GM19372 (cell line): ENCODE measurements around the gene TMPRSS15.
"Not testable (repeated sequence)": the region's sequence is repeated elsewhere in the genome, so short reads cannot be mapped to it uniquely, and the experiment has no call there.

Source experiments
- ATAC-seq: cut with Tn5 transposase; IDR thresholded peaks from one replicate; pipeline ENCODE4 v1.9.1; 2021; ENCODE audit warnings: mild to moderate bottlenecking, low read depth, moderate library complexity; ENCODE audit not compliant: unreplicated experiment

Gene TMPRSS15

GRCh38 chr21:18403735-18404450 lies at the start of gene TMPRSS15:
Gene TMPRSS15, minus strand, starts transcription at chr21:18403785. Its CDS starts 163 bp downstream, at chr21:18403622.
- ATAC-seq: no peak

DNA sequence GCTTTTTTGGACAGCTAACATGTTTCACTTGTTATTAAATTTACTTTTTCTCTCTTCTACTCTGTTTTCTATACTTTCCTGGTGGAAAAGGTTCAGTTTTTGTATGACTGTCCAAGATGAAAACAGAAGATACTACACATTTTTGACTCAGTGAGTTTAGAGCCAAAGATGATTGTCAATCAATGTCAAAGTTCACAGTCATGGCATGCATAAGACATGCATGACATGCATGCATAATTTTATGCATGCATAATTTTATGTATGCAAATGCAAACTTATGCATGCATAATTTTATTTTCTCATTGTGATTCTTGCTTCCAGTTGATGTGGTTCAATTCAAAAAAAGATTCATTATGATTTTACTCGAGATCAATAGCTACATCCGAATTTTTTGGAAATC lies 48.1 kb upstream of the TMPRSS15 start:
- ATAC-seq: no peak

GRCh38 chr21:18449605-18450550 lies 46.3 kb upstream of the TMPRSS15 start:
- ATAC-seq: no peak

DNA sequence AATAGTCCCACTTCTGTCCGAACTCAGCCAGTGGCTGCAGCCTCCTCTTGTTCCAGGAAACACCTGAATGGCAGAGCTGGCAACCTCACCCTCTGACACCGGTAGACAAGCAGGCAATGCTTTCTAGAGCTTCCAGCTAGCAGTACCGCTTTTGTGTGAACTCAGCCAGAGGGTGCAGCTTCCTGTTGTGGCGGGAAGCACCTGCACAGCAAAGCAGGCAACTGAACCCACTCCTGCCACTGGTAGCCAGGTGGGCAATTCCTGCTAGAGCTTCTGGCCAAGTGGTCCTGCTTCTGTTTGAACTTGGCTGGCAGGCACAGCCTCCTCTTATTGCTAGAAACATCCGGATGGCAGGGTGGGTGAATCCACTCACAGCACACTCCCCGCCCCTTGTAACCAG lies 40.1 kb upstream of the TMPRSS15 start:
- ATAC-seq: no peak

DNA sequence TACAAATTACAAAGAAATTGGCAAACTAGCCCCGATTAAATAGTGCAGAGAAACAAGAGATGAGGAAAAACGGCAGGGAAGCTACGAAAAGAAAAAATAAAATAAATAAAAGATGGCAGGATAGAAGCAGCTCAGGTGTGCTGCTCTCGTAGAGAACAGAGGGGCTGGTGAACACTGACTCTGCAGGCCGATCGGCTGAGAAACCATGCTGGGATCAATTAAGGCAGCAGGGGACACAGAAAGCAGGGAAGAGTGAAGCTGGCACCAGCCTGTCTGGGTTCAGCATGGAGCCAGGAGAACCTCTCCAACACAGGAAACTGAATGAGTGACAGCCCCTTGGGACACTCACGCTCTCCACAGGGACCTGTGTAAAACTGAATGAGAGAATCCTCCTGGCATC lies 39.5 kb upstream of the TMPRSS15 start:
- ATAC-seq: no peak

- ATAC-seq: no peak
Observed at GRCh38 chr21:18430341-18430740, 26.8 kb upstream of the TMPRSS15 start.

DNA sequence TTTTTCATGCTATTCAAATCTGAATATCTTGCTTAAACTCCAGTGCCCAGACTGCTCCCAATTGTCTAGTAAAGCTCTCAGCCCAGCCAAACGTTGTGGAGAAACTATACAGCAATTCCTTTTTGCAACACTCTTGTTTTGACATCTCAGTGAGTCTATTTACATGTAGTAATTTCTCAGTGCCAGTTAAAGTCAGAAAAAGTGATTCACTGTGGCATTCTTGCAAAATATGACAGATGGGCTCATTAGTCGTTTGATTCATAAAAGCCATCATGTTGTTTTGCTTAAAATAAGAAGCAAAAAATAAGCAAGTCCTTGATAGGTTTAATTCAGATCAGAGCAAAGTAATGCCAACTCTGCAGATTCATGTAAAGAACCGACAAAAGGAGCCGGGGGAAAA lies 20.7 kb upstream of the TMPRSS15 start:
- ATAC-seq: no peak

GRCh38 chr21:18417141-18417790 lies 13.7 kb upstream of the TMPRSS15 start:
- ATAC-seq: no peak

DNA sequence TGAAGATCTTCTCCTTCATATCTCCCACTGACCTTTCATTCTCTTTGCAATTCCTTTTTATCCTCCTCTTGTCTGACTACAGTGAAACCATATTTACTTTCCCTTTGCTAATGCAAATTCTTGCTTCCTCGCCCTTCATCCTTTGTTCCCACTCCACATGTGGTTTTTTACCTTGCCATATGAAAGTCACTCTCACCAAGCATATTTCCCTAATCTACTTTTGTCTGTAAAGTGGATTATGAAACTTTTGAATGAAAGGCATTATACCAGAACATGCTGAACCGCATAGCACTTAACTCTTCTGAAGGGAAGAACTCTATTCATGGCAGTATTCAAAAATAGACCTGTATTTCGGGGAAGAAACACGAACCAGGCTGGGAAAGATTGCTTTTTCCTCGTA lies 8.0 kb upstream of the TMPRSS15 start:
- no peak for ATAC-seq

- no peak for ATAC-seq
Observed at GRCh38 chr21:18409579-18409978, 6.0 kb upstream of the TMPRSS15 start.

- ATAC-seq: no peak
Observed at GRCh38 chr21:18398843-18399242, 4.7 kb downstream of the TMPRSS15 start.

- no peak for ATAC-seq
Observed at GRCh38 chr21:18387994-18388393, 15.6 kb downstream of the TMPRSS15 start.

GRCh38 chr21:18384771-18385170 lies 18.8 kb downstream of the TMPRSS15 start:
- no peak for ATAC-seq

- ATAC-seq: not testable (repeated sequence)
Observed at GRCh38 chr21:18382934-18383619, 20.5 kb downstream of the TMPRSS15 start.

GRCh38 chr21:18382141-18382540 lies 21.4 kb downstream of the TMPRSS15 start:
- no peak for ATAC-seq

DNA sequence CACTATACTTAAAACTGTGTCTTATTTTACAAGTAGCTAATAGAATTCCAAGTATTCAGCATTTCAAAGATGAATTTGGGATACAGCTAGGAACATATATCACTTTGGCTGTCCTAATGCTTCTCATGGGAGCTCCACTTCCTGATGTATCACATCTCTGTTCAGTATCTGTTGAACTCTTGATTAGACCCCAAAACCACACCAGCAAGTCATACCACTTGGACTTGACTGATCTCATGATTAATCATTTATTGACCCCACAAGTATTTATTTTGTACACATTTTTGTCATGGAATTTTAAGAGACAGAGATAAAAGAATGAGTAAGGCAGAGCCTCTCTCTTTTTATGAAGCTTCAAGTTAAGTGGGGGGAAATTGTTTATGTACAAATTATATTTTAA lies 30.0 kb downstream of the TMPRSS15 start:
- ATAC-seq: no peak

GRCh38 chr21:18370301-18370700 lies 33.3 kb downstream of the TMPRSS15 start:
- ATAC-seq: no peak

DNA sequence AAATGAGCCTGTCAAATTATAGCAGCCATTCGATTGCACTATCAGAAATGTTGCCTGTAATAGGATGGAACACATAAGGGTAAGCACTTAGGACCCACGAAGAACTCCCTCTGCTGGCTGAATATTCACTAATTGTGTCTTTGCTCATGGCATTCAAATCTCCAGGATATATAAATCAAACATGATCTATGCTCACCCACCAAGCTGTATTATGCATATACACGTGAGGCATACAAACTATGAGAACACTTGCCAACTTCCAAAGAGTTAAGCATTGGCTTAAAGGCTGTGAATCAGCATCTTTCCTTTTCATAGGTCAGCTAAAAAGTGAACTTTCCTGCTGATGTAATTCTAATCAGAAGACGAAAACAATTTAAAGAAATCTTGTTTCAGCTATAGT lies 34.5 kb downstream of the TMPRSS15 start:
- ATAC-seq: no peak

DNA sequence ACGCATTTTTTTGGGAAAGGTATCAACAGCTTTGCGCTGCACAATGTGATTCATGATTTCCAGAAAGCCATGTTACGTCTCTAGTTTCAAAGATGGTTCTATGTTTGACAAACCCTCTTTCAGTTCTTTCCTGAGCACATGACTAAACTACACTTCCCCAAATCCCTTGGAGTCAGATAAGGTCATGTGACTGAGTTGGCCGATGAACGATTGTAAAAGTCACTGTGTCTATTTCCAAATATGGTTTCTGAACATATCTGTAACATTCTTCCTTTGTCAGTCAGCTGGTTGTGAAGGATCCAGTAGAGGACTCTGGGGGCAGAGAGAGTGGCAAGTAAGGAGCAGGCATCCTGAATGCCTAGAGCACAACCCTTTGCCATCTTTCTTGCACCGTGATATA lies 35.4 kb downstream of the TMPRSS15 start:
- no peak for ATAC-seq

GRCh38 chr21:18356801-18357200 lies 46.8 kb downstream of the TMPRSS15 start:
- no peak for ATAC-seq

- no peak for ATAC-seq
Observed at GRCh38 chr21:18354947-18355346, 48.6 kb downstream of the TMPRSS15 start.
